ENCODE measurements around the gene TAF11L10. TPM values are rescaled to one million over a fixed set of nuclear protein-coding genes. Genes with fewer than 3 reads are reported as not detected.
"Not testable (repeated sequence)": the region's sequence is repeated elsewhere in the genome, so short reads cannot be mapped to it uniquely, and the experiment has no call there.

Gene TAF11L10
- not detected in 2 replicates for total RNA-seq

- not testable (repeated sequence) for DNase-seq (ENCODE audit: extremely low read depth, low read depth, low spot score)
These were observed at the start of gene TAF11L10 for GRCh38 chr5:17597728-17598127. Gene TAF11L10 (minus strand): TSS chr5:17597828.

GRCh38 chr5:17634160-17634559 lies 36.5 kb upstream of the TAF11L10 start, which contains the start of gene TAF11L14:
Gene TAF11L14 (plus strand): TSS chr5:17634460.
- DNase-seq (ENCODE audit: extremely low read depth, low read depth, low spot score): no peak

- DNase-seq (ENCODE audit: extremely low read depth, low read depth, low spot score): not testable (repeated sequence)
These were observed 34.2 kb upstream of the TAF11L10 start, which contains the start of gene TAF11L13 for GRCh38 chr5:17631788-17632187. Gene TAF11L13 (plus strand): TSS chr5:17632088.

GRCh38 chr5:17625686-17626085 lies 28.1 kb upstream of the TAF11L10 start:
- no peak for DNase-seq (ENCODE audit: extremely low read depth, low read depth, low spot score)

GRCh38 chr5:17620627-17621026 lies 23.0 kb upstream of the TAF11L10 start:
- DNase-seq (ENCODE audit: extremely low read depth, low read depth, low spot score): no peak

- DNase-seq (ENCODE audit: extremely low read depth, low read depth, low spot score): no peak
These were observed 21.7 kb upstream of the TAF11L10 start for GRCh38 chr5:17619354-17619753.

- DNase-seq (ENCODE audit: extremely low read depth, low read depth, low spot score): no peak
These were observed 17.4 kb upstream of the TAF11L10 start for GRCh38 chr5:17614872-17615605.

GRCh38 chr5:17610092-17610491 lies 12.5 kb upstream of the TAF11L10 start, which contains the start of gene TAF11L12:
Gene TAF11L12 (plus strand): TSS chr5:17610392.
- not testable (repeated sequence) for DNase-seq (ENCODE audit: extremely low read depth, low read depth, low spot score)

- not testable (repeated sequence) for DNase-seq (ENCODE audit: extremely low read depth, low read depth, low spot score)
These were observed 9.8 kb upstream of the TAF11L10 start for GRCh38 chr5:17607461-17607860.

- DNase-seq (ENCODE audit: extremely low read depth, low read depth, low spot score): no peak
These were observed 7.3 kb upstream of the TAF11L10 start for GRCh38 chr5:17604951-17605350.

GRCh38 chr5:17603880-17604279 lies 6.3 kb upstream of the TAF11L10 start, which contains the start of gene TAF11L11:
Gene TAF11L11 (plus strand): TSS chr5:17604183.
- not testable (repeated sequence) for DNase-seq (ENCODE audit: extremely low read depth, low read depth, low spot score)

GRCh38 chr5:17594255-17594654 lies 3.4 kb downstream of the TAF11L10 start, which contains the start of gene TAF11L9:
Gene TAF11L9 (minus strand): TSS chr5:17594394.
- DNase-seq (ENCODE audit: extremely low read depth, low read depth, low spot score): not testable (repeated sequence)

- DNase-seq (ENCODE audit: extremely low read depth, low read depth, low spot score): not testable (repeated sequence)
These were observed 6.8 kb downstream of the TAF11L10 start, which contains the start of gene TAF11L8 for GRCh38 chr5:17590860-17591259. Gene TAF11L8 (minus strand): TSS chr5:17590960.

- DNase-seq (ENCODE audit: extremely low read depth, low read depth, low spot score): not testable (repeated sequence)
These were observed 12.0 kb downstream of the TAF11L10 start, which contains the start of gene TAF11L7 for GRCh38 chr5:17585658-17586057. Gene TAF11L7 (minus strand): TSS chr5:17585758.

Other genes with a start within 250 kb of the TAF11L10 start
- gene TAF11L2, start 99.6 kb downstream of the TAF11L10 start, total RNA-seq: not detected in 2 replicates
- gene TAF11L3, start 79.5 kb downstream of the TAF11L10 start, total RNA-seq: not detected in 2 replicates
- not detected in 2 replicates for gene TAF11L4, start 76.0 kb downstream of the TAF11L10 start, total RNA-seq
- gene TAF11L5, start 72.6 kb downstream of the TAF11L10 start, total RNA-seq: not detected in 2 replicates
- gene TAF11L6, start 69.2 kb downstream of the TAF11L10 start, total RNA-seq: not detected in 2 replicates
- gene TAF11L7, start 12.1 kb downstream of the TAF11L10 start, total RNA-seq: not detected in 2 replicates
- not detected in 2 replicates for gene TAF11L8, start 6.9 kb downstream of the TAF11L10 start, total RNA-seq
- gene TAF11L9, start 3.4 kb downstream of the TAF11L10 start, total RNA-seq: not detected in 2 replicates
- not detected in 2 replicates for gene TAF11L11, start 6.4 kb upstream of the TAF11L10 start, total RNA-seq
- not detected in 2 replicates for gene TAF11L12, start 12.6 kb upstream of the TAF11L10 start, total RNA-seq
- gene TAF11L13, start 34.3 kb upstream of the TAF11L10 start, total RNA-seq: not detected in 2 replicates
- not detected in 2 replicates for gene TAF11L14, start 36.6 kb upstream of the TAF11L10 start, total RNA-seq

Measured in glomerular endothelial cell (primary cell).